ENCODE data around the gene CLSTN2.

CLSTN2 gene

DNA sequence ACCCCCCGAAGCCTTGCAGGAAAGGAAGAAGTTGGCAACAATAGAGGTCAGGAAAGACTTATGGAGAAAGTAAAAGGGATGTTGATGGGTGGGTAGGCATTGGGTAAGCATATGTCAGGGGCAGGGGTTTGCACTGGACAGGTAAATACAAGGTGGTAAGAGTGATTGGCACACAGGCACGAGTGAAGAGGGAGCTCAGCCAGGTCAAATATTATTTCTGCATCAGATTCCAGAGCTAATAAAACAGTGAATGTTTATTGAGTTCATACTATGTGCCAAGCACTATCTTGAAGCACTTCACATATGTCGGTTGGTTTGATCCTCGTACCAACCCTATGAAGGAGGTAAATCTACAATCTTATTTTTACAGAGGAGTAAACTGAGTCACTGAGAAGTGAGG, 6.6 kb downstream of the CLSTN2 start:
- DNase-seq (ENCODE audit: low spot score) (no peak), FAIRE-seq (no peak)

DNA sequence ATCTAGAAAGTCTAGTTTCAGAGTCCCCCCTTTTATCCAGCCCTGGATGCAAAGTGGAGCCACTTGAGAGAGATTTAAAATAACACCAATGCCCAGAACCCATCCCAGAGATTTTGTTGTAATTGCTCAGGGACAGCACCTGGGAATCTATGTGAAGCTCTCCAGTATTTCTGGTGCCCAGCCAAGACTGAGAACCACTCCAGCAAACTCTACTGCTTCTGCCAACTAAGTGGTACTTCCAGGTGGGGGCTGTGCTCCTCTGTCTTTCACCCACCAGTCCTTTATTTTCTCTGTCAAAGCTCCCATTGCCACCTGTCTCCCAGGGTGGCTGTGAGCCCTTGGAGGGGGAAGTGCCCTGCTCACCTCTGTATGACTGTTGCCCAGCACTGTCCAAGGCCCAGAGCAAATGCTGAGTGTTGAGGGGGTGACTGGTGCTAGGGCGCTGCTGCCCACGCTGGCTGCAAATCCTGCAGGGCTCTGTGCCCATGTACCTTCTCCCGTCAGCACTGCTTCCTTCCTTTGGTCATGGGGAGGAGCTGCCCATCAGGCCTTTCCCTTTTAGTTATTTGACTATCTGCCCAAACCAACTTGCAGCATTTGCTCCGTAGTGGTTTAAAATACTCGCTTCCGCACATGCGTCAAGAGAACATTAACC, 9.4 kb downstream of the CLSTN2 start:
- FAIRE-seq (no peak), DNase-seq (ENCODE audit: low spot score) (no peak)

DNA sequence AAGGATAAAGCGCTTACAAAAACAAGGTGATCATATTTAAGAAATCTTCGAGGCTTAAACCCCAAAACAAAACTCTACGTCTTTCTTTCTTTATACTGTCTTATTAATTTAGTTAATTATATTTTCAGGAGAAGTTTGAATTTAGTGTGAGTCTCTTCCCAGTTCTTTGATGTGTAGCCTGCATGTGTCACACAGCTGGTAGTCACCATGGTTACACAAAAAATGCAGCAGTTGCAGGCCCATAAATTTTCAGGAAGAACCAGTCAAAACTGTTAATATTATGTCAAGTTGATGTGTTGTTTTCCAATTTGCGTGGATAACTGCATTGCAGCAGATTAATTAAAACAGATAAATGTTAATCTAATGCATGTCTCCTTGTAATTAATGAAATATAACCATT, 10.4 kb downstream of the CLSTN2 start:
- FAIRE-seq (no peak), DNase-seq (ENCODE audit: low spot score) (no peak)

- DNase-seq (ENCODE audit: low spot score): no peak
- no peak for FAIRE-seq
These were observed 11.0 kb downstream of the CLSTN2 start for GRCh38 chr3:139945942-139946341.

- DNase-seq (ENCODE audit: low spot score) (no peak), FAIRE-seq (no peak)
These were observed 13.5 kb downstream of the CLSTN2 start for GRCh38 chr3:139948467-139948866.

DNA sequence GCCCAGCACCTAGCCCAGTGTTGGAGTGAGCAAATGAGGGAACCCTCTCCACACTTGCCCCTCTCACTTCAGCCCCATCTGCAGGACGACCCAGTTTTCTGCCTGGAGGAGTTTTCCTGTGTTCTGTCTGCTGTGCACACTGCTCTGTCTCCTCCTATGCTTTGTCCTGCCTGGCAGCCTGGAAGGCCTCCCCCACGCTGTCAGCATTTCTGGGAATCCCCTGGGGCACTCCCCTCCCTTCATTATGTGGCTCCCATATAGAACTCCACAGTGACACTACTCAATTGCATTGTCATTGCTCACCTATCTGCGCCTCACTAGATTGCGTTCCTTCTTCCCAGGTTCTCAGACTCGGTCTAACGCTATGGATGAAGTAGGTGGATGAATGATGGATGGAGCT, 13.9 kb downstream of the CLSTN2 start:
- DNase-seq (ENCODE audit: low spot score) (no peak), FAIRE-seq (no peak)

DNA sequence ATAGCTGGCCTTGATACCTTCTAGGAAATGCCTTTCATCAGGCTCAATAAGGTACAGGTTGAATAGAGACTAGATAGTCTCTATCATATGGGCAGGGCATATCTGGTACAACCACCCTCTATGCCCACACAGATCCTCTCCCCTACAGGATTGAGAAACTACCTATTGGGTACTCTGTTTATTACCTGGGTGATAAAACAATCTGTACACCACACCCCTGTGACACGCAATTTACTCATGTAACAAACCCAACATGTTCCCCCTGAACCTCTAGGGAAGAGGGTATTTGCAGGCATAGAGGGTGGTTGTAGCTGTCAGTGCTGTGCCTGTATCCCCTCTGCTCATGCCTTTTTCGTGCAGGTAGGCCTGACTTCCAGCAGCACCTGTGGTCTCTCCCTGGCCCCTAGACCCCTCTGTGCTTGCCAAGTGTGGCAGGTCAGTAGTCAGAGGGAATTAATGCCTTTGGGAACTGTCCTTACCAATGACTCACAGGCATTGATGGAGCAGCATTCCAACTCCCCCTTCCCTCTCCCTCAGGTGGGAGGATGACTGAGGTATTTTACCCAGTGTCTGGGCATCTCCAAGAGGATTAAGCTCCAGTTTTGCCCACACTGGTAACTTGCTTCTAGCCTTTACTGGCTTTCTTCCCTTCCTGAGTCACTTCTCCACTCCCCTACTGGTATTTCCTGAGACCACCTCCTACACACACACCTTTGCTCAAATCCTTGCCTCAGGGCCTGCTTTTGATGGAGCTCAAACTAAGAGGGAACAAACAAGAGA, 18.3 kb downstream of the CLSTN2 start:
- no peak for FAIRE-seq
- peak; percentile 5 for DNase-seq (ENCODE audit: low spot score)

DNA sequence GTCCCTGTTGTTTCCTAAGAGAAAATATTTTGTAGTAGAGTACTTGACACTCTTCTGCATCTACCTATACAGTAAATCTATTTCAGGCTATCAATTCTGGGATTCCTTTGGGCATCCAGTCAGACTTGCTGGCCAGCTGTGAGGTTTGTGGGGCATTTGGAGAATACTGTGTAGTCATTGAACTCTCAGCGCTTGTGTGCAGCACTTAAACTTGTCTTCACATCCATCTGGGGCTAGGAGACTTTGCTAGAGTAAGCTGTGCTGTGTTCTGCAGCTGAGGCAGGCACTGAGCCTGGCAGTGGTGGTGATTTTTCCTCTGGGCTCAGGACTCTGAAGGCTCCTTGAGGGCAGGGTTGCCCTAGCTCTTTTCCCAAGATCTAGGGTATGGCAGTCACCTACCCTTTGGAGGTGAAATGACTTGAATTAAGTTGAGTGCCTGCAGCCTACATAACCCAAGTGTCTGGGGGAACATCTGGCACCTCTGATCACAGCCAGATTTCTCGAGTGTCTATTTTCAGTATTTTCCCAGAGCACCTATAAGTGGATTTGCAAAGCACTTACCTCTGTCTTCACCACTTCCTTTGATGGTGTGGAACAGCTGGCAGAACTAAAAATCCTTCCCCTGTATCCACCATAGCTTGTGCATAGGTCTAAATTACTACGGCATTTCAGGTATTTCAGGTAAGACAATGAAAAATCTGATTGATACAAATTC, 19.3 kb downstream of the CLSTN2 start:
- DNase-seq (ENCODE audit: low spot score) (no peak), FAIRE-seq (no peak)

- FAIRE-seq: no peak
These were observed 22.9 kb downstream of the CLSTN2 start for GRCh38 chr3:139957844-139958243.

GRCh38 chr3:139969386-139969785, 34.4 kb downstream of the CLSTN2 start:
- DNase-seq (ENCODE audit: low spot score) (no peak), FAIRE-seq (no peak)

More at GRCh38 chr3:139957844-139958243, 22.9 kb downstream of the CLSTN2 start:
- no peak for DNase-seq (ENCODE audit: low spot score)

GRCh38 chr3:139970526-139970925, 35.5 kb downstream of the CLSTN2 start:
- peak; percentile 8 for DNase-seq (ENCODE audit: low spot score)
- FAIRE-seq: no peak

GRCh38 chr3:139974809-139975425, 39.9 kb downstream of the CLSTN2 start:
- DNase-seq (ENCODE audit: low spot score) (no peak), FAIRE-seq (no peak)

DNA sequence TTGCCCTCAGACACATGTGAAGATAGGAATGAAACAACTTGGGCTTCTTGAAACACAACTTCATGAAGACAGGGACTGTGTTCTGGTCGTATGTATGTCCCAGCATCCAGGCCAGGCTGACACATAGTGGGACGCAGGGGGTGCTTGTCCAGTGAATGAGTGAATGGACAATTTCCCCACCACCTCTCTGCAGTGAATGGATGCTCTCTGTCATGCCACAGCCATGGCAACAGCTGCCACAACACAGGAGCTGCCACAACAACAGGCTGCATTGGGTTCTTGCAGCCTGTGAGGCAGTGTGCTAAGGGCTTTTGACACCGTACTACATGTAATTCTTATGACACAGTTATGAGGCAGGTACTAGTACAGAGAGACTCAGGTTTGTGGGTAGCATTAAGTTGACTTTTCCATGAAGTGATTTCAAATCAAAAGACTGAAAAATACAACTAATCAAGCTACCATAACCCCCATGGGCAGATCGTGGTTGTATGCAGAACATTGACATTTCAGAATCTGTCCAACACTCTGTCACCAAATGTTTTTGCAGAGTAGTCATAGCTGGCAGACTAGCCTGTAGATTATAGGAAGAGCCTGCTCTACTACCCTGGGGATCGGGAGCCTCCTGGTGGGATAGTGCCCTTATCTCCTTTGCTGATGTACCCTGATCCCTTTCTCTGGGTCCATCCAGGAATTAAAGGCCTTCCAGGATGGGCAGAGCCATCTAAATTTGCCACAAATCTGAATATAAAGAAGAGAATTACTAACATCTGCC, 40.8 kb downstream of the CLSTN2 start:
- FAIRE-seq: no peak
- DNase-seq (ENCODE audit: low spot score): no peak

DNA sequence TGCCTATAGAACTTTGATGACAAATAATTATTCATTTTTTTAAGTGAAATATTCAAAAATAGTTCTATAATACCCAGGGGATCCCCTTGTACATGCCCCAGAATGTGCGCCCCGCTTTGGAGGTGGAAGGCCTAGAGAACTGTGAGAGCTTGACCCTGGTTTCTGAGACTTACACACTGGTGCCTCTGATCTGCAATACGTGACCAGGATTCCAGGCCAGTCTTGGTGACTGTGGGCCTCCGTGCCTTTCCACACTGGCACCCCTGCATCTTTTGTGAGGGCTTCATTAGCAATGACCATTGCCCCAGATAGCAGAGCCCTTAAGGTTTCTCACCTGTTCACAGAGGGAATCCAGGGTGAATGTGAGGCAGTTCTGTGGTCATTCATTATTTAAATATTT, 44.0 kb downstream of the CLSTN2 start:
- FAIRE-seq: no peak
- no peak for DNase-seq (ENCODE audit: low spot score)

- no peak for DNase-seq (ENCODE audit: low spot score)
- FAIRE-seq: no peak
These were observed 45.0 kb downstream of the CLSTN2 start for GRCh38 chr3:139979991-139980390.

GRCh38 chr3:139982404-139982803, 47.4 kb downstream of the CLSTN2 start:
- FAIRE-seq (no peak), DNase-seq (ENCODE audit: low spot score) (peak; percentile 8)

- FAIRE-seq: no peak
- no peak for DNase-seq (ENCODE audit: low spot score)
These were observed 50.6 kb downstream of the CLSTN2 start for GRCh38 chr3:139985576-139985975.

- DNase-seq (ENCODE audit: low spot score): no peak
These were observed 52.9 kb downstream of the CLSTN2 start for GRCh38 chr3:139987908-139988307.

DNA sequence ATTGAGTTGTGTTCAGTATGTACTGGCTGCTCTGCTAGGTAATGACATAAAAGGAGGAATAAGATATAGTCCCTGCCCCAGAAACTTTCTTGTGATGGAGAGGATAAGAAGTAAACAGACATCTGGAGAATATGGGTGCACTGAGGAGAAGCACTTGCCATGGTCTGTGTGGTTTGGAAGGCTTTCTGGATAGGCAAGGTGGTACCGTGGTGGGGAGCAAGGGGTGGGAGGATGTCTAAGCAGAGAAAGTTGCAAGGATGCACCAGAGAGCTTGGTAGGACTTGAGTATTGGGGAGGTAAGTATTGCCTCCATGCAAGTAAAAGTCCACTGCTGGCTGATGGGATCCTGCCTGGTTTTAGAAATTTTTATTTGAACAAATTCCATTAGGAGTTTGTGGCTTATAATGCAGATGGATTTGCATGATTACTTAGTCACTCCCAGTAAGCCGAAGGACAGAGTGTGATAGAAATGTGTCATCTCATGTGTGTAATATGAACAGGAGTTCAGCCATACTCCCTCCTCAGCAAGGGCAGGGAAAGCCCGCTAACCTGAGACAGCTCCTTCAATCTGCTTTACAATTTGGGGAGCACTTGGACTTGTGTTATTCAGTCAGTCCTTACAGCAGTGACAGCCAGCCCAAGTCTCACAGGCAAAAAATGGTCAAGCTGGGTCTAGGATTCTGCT, 53.6 kb downstream of the CLSTN2 start:
- no peak for DNase-seq (ENCODE audit: low spot score)
- FAIRE-seq: no peak

More at GRCh38 chr3:139987908-139988307, 52.9 kb downstream of the CLSTN2 start:
- FAIRE-seq: no peak

- DNase-seq (ENCODE audit: low spot score): no peak
- no peak for FAIRE-seq
These were observed 59.9 kb downstream of the CLSTN2 start for GRCh38 chr3:139994891-139995290.

GRCh38 chr3:140004271-140004670, 69.3 kb downstream of the CLSTN2 start:
- FAIRE-seq (no peak), DNase-seq (ENCODE audit: low spot score) (no peak)
